ENCODE measurements around the gene GLT8D2.
A peak's percentile ranks its signal among the peaks of the same experiment; 100 is the strongest.

GLT8D2 gene

GRCh38 chr12:103986829-103987228 is 63.2 kb downstream of the GLT8D2 start:
- no peak overlapping the region for H3K4me3 ChIP-seq (ENCODE audit: low read length)
- DNase-seq (ENCODE audit: low read depth): peak; percentile 62
- no peak for TF ChIP-seq CTCF (conservative IDR thresholded peaks at IDR 0.05; ENCODE audit: low read length)

- H3K4me3 ChIP-seq (ENCODE audit: low read length): no peak overlapping the region
- TF ChIP-seq CTCF (conservative IDR thresholded peaks at IDR 0.05; ENCODE audit: low read length): no peak
- DNase-seq (ENCODE audit: low read depth): no peak
These were observed 71.5 kb downstream of the GLT8D2 start for GRCh38 chr12:103978384-103978982.

GRCh38 chr12:103975368-103975767 is 74.6 kb downstream of the GLT8D2 start:
- TF ChIP-seq CTCF (conservative IDR thresholded peaks at IDR 0.05; ENCODE audit: low read length): no peak
- no peak overlapping the region for H3K4me3 ChIP-seq (ENCODE audit: low read length)
- DNase-seq (ENCODE audit: low read depth): no peak

GRCh38 chr12:103973909-103974308 is 76.1 kb downstream of the GLT8D2 start:
- no peak for TF ChIP-seq CTCF (conservative IDR thresholded peaks at IDR 0.05; ENCODE audit: low read length)
- H3K4me3 ChIP-seq (ENCODE audit: low read length): no peak overlapping the region
- DNase-seq (ENCODE audit: low read depth): no peak

GRCh38 chr12:103969391-103969790 is 80.6 kb downstream of the GLT8D2 start:
- DNase-seq (ENCODE audit: low read depth): peak; percentile 44
- TF ChIP-seq CTCF (conservative IDR thresholded peaks at IDR 0.05; ENCODE audit: low read length): no peak
- H3K4me3 ChIP-seq (ENCODE audit: low read length): no peak overlapping the region

- H3K4me3 ChIP-seq (ENCODE audit: low read length): peak overlapping the region; percentile 97
- TF ChIP-seq CTCF (conservative IDR thresholded peaks at IDR 0.05; ENCODE audit: low read length): no peak
- DNase-seq (ENCODE audit: low read depth): peak; percentile 38
These were observed 83.3 kb downstream of the GLT8D2 start for GRCh38 chr12:103966736-103967135.

- DNase-seq (ENCODE audit: low read depth): peak; percentile 98
- H3K4me3 ChIP-seq (ENCODE audit: low read length): peak within 1 kb of the TSS; percentile 97
- no peak for TF ChIP-seq CTCF (conservative IDR thresholded peaks at IDR 0.05; ENCODE audit: low read length)
These were observed 84.1 kb downstream of the GLT8D2 start, which contains the start of gene TDG for GRCh38 chr12:103965590-103966504. TDG (plus strand) TSS chr12:103965872; CDS start chr12:103966038, 166 bp downstream.

All from AG10803 (cell line).